DMS114 treated with DMSO at 0.1 percent for 48 hours (cell line): ENCODE results near the gene BTBD6.

Experiments
- DNase-seq: peaks from one replicate; lab custom pipeline; 2025; ENCODE audit not compliant: unreplicated experiment; lab: John Stamatoyannopoulos, UW

The BTBD6 gene

DNA sequence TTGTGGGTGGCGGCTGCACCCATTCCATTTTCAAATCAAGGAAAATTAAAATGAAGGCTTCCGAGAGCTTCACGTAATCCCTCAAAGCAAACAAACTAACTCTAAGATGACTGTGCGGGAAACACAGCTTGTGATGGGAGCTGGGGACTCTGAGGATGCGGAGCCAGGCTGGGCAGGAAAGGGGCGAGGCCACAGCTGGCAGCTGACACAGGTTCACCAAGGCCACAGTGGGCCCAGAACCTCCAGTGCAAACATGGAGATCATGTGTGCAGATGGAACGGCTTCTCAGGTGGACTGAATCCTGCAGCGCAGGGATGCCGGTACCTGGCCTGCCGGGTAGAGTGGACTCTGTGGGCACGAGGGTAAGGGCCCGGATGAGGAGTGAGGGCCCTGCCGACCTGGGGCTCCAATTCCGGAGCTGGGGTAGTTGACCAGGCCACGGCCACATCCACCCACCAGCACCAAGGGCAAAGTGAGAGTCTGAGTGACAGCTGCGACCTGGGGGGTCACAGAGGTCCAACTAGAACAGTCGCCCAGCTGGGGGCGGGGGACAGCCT is 19.2 kb upstream of the BTBD6 start:
- no peak for DNase-seq

DNA sequence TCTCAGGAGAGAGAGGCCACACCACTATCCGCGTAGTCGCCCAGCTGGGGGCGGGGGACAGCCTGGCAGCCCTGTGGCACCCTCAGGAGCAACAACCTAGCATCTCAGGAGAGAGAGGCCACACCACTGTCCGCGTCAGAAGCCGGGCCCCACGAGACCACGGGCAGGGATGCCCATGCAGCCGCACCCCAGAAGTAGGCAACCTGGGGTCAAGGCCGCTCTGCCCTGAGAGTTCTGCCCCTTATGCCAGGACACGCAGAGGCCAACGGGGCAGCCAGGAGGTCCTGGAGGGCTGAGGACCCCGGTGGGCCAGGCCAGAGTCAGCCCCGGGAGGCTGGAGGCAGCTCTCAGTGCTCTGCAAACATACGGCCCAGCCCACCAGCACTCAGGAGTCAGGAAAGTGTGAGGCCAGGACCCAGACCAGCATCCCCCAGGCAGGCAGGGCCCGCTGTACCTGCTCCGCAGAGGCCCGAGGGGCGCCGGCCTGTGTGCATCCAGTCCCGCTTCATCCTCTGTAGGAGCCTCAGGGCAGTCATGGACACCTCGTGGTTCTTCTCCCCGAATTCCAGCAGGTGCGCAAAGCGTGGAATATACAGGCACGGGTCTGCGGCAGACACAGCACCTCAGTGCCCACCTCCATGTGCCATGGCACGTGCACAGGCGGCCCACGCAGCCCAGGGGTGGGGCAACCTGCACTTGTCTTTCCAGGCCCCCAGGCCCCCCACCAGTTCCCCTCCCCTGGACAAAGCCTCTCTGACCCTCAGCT is 7.3 kb upstream of the BTBD6 start:
- DNase-seq: no peak

DNA sequence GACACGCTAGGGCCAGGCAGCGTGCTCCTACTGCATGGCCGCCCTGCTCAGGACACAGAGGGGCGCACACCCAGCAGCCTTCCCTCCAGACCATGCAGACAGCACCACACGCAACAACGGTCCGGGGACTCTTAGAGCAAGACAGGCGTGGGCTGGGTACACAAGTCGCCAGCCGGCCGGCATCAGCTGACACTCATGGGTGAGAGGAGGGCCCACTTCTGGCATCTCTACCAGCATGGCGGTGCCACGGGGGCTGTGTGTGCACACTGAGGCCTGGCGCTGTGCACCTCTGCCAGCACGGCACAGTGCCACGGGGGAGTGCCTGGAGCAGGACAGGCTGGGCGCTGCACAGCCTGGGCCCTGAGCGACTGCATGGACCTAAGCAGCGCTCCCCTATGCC is 6.7 kb upstream of the BTBD6 start:
- no peak for DNase-seq

DNA sequence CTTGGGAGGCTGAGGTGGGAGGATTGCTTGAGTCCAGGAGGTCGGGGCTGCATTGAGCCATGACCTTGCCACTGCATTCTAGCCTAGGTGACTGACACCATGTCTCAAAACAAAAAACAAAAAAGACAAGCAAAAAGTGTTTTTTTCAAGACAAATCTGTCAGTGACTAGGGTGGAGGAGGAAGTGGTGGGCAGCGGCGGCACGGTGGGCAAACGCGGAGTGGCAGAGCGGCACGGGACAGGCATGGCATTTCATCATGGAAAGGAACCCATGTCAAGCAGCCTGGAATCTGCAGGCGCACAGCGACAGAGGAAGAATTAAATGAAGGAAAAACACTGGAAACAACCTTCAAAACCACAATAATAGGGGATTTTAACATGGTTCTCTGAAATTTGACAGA is 4.0 kb upstream of the BTBD6 start:
- no peak for DNase-seq

DNA sequence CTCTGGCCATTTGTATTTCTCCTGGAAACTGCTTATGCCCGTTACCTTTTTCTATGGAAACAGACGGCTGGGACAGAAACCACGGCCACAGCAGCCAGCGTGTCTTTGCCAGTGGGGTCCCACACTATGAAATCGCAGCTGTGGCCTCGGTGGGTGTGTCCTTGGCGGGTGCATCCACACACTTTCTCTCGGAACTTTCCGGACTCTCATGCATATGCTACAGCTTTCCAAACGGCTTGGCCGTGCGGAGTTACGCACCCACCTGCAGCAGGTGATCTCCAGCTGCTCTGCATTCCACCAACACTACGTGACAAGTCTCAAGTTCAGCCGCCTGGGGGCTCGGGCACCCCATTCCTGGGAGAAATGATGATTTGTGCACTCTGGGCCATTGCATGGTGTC is 1.3 kb upstream of the BTBD6 start:
- DNase-seq: no peak

DNA sequence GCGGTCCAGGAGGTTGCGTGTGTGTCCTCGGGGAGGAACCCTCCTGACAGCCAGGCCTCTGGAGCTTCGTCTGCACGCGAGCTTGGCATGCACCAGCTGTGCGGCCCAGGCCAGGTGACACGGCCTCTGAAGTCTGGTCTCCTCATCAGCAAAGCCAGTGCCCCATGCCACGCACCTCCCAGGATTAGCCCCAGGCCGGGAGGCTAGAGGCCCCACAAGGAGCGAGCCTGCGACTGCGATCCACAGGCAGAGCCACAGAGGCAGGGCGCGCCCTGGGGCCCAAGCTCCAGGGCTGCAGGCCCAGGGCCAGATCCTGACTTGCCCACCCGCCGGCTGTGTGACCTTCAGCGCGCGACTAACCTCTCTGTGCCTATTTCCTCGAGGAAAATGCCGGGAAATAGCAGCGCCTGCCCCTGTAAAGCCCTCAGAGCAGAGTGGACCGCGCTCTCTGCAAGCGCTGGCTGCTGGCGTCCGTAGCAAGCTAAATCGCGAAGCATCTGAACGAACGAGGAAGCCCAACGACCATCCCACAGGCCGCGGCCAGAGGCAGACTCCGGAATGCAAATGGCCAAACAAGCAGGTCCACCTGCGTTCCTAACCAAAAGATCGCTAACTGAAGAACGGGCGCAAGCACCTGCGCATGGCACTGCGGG is 492 bp upstream of the BTBD6 start:
- DNase-seq: no peak

DNA sequence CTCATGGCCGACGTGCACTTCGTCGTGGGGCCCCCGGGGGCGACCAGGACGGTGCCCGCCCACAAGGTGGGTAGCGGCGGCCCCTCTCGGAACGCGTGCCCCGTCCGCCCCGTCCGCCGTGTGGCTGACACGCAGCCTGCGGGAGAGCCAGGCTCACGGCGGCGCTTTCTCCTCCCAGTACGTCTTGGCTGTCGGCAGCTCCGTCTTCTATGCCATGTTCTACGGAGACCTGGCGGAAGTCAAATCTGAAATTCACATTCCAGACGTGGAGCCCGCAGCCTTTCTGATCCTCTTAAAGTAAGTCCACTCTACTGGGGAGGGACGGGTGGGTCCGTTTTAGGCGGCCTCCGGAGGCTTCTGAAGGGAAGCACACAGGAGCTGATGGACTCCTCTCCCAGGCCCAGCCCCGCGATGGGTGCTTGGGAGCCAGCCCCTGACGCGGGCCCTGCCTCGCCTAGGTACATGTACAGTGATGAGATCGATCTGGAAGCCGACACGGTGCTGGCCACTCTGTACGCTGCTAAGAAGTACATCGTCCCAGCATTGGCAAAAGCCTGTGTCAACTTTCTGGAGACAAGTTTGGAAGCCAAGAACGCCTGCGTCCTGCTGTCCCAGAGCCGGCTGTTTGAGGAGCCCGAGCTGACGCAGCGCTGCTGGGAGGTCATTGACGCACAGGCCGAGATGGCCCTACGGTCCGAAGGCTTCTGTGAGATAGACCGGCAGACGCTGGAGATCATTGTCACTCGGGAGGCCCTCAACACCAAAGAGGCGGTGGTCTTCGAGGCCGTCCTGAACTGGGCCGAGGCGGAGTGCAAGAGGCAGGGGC is 1.1 kb downstream of the BTBD6 start:
- DNase-seq: no peak

DNA sequence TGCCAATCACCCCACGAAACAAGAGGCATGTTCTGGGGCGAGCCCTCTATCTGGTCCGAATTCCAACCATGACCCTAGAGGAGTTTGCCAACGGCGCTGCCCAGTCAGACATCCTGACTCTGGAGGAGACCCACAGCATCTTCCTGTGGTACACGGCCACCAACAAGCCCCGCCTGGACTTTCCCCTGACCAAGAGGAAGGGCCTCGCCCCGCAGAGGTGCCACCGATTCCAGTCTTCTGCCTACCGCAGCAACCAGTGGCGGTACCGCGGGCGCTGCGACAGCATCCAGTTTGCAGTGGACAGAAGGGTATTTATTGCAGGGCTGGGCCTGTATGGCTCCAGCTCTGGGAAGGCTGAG is 1.7 kb downstream of the BTBD6 start:
- DNase-seq: no peak

DNA sequence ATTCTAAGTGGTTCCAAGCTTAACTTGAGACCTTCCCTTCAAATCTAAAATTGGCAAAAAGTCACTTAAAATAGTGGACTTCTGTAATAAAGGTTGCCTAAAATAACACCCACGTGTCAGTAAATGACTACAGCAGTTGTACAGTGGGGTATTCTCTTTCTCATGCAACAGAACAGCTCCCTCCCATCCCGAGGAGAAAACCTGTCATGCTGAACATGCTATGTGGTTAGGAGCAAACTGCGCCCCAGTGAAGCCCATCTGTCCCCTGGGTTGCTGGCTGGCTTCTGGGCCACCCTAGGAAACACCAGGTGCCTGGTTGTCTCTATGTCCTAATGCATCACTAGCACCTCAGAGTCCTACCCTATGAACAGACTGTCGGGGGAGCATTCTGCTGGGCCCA is 2.7 kb downstream of the BTBD6 start:
- DNase-seq: no peak

DNA sequence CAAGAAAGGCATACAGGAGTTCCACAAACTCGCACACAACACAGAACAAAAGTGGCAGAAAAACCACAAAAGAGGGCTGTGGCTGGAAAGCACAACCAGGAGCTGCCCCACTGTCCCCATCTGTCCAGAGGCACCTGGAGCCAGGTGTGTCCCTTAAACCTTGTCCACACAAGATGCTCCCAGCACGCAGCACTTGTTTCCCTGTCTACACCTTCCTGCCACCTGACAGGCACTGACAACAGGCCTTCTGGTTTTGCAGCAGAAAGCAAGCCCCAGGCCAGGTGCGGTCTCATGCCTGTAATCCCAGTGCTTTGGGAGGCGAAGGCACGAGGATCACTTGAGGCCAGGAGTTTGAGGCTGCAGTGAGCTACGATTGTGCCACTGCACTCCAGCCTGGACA is 3.6 kb downstream of the BTBD6 start:
- DNase-seq: no peak

DNA sequence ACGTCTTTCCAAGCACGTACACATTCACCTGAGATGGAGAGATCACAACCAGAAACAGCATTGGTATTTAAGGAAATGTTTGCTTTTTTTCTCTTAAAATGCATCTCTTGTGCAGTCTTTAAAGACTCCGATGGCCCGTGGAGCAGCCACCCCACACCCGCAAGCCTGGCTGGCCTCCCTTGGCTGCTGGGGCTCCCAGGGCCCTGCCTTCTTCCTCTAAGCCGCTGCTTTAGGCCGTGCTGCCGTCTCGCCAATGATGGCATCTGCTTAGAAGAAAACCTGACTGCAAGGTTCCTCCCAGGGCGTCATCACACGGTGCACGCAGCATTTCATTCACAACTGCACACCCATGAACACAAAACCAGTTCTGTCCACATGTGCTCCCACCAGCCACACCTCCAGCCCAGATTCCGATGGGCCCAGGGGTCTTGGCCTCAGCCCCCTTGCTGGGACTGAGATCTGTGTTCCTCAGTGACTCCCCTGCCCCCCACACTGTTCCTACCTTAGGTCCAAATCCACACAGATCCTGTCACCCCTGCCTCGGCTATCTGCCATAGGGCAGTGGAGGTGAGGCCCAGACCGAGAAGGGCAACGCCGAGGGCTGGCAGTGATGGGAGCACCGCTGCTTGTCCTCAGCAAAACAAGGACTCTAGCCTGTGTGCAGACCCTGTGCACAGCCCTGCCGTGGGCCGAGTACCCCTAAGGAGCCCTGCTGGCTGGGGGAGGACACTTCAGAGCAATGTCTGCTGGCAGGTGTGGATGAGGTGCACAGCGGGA is 4.4 kb downstream of the BTBD6 start:
- no peak for DNase-seq

DNA sequence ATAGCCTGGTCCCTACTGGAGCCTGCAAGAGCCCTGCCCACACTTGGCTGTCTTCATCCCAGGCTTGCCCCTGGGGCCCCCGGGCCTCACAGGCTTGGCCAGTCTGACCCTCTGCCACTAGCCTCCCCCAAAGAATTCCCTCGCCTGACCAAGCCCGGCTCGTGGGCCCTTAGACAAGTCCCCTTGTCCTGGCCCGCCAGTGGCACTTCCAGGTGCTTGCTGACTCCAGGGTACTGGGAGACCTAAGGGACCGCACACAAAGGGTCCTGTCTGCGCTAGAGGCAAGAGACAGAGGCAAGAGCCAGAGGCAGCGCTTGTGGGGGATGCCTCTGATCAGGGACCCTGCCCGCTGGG is 5.0 kb downstream of the BTBD6 start:
- DNase-seq: no peak

DNA sequence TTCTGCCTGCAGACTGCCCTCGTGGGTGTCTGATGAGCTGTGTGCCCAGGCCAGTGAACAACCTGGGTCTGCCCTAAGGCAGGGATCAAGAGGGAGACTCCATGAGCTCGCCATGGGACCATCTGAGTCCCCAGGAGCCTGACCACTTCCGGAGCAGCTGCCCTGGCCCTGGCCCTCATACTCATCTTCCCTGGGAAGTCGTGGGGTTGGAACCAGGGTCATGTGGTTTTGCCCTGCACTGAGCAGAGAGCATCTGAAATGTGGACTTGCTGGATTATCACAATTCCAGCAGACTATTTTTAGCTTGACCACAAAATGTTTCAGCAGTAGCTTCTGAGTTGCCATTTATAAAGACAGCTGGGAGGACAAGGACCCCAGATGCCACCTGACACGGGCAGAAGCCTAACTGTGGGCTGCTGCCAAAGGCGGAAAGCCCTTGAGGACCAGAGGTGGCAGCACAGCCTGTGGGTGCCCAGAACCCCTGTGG is 6.7 kb downstream of the BTBD6 start:
- no peak for DNase-seq

DNA sequence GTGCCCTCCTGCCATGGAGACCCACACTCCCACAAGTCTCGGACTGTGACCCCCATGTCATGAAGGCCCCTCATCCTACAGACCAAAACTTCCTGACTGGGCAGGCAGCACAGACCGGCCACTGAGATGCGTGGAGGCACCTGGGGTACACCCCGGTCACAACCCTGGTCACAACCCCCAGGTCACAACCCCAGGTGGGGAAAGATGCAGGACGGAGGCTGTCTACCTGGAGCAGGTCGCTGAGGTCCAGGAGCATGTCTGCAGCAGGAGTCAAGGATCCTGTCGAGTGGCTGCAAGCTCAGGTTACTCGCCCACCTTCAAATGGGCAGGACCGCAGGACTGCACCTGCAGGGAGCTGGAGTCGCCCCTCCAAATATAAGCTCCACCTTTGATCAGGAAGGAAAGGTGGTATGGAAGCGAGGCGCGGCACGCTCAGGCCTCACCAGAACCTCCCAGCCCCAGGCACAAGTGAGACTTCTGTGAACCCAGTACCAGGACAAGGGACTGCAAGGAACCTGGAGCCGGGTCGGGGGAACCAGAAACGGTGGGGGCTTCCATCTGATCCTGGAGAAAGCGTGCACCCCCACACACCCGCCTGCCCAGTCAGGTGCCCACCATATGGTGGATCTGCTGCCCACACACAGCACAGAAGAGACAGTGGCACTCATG is 8.1 kb downstream of the BTBD6 start:
- no peak for DNase-seq

DNA sequence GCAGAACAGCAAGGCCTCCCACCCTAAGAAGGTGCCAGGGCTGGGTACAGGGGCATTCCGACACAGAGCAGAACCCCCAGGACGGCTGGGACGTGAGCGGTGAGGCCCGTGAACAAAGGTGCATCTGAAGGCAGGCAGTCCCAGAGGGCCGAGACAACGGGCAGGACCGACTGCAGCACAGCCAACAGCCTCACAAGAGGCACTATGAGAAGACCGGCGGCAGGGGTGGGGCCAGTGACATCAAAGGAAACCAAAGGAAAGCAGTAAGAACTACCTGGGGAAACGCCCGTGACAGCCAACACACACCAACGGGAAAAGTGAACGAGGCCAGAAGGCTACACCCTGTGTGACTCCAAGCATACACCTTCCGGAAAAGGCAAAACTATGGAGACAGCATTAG is 9.1 kb downstream of the BTBD6 start:
- DNase-seq: no peak

DNA sequence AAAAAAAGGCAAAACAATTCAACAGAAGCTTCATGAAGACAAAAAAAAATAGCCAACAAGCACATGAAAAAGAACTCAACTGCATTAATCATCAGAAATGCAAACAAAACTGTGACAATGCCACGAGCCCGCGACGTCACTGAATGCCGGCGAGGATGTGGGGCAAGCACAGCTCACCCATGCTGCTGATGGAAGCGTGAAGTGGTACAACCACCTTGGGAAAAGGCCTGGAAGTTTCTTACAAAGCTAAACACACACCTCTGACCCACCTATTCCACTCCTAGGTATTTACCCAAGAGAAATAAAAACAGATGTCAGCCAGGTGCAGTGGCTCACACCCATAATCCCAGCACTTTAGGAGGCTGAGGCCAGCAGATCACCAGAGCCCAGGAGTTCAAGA is 10.5 kb downstream of the BTBD6 start:
- DNase-seq: no peak

DNA sequence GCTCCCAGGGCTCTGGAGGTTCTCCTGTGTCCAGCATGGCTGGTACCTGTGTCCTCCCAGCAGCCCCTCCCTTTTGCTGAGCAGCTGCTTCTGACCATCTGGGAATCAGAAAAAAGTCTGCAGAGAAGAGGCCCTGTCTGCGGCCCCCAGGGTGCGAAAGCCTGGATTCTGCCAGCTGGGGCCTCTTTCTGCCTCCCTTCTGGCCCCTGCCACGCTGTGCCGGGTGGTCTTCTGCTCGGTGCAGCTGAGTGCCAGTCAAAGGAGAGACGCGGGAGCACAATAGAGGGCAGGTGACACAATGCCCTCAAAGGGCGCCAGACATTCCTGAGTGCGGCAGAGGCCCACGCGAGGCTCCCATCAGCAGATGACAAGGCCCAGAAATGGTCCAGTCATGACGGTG is 12.6 kb downstream of the BTBD6 start:
- no peak for DNase-seq

DNA sequence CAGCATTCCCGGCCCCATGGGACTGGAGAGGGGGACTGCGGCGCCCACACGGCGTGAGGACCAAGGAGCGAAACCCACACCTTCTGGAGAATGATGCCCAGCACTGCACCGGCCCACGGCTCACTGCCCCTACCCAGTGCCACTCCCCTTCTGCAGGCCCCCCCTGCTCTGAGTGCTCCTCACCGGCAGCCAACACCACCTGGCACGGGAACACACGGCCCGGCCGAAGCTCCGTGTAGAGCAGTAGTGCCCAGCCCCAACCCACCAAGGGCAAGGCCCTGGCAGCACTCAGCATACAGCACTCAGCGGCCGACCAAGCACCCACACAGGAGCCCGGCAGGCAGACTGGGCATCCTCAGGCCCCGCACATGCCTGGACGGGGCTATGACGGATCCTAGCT is 13.4 kb downstream of the BTBD6 start:
- DNase-seq: no peak

DNA sequence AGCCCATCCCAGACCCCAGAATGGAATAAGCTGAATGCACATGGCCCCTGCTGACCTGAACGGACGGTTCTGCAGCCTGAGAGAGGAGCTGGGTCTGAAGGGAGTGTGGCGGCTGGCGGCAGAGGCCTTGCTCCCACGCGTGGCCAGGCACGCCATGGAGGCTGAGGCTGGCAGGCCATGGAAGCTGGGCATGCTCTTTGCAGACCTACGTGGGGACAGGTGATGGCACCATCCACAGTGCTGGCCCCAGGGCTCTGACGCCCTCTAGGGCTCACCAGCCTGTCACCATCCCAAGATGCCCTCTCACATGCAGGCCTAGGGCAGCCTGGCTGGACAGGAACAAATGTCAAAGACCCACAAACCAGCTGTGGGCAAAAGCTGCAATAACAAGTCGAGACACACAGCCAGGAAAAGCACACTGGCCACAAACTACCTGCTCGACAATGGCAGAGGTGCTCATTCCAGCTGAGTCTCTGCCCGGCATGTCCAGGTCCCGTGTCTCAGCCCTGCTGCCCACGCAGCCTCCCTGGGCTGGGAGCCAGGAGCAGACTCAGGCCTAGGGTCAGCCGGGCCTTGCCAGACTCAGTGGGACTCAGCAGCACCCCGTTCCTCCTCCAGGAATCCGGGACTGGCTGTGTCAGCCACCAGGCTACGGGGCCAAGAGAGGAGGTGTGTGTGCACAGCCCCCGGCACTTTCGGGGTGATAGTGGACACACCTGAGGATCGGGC is 19.7 kb downstream of the BTBD6 start:
- DNase-seq: no peak
